H1 (cell line): ENCODE results near the gene MEGF11. TPM values are rescaled to one million over a fixed set of nuclear protein-coding genes. Genes with fewer than 3 reads are reported as not detected.

Experiments
- CBX8 ChIP-seq: fragments of 300-800, 300-1000 bp; sonication (generic); IDR thresholded peaks from 2 replicates; pipeline ENCODE4 v1.7.1; 2016; ENCODE audit warnings: low read depth, low read length, borderline replicate concordance
- CHD1 ChIP-seq: IDR thresholded peaks from 2 replicates; pipeline ENCODE4 v1.6.1; 2012; ENCODE audit warnings: low read depth, low read length, improper control_type of control experiment
- GABPA ChIP-seq: IDR thresholded peaks from 2 replicates; pipeline ENCODE4 v1.6.1; 2011; ENCODE audit warnings: mild to moderate bottlenecking, low read length, moderate library complexity, borderline replicate concordance; ENCODE audit not compliant: insufficient read depth
- KDM4A ChIP-seq: IDR thresholded peaks from one replicate; pipeline ENCODE4 v1.7.1; 2012; ENCODE audit warnings: low read depth, mild to moderate bottlenecking, moderate library complexity, low read length, inconsistent platforms; ENCODE audit not compliant: severe bottlenecking
- MAFK ChIP-seq: IDR thresholded peaks from 2 replicates; pipeline ENCODE4 v1.6.1; 2012; ENCODE audit warnings: low read depth, mild to moderate bottlenecking, improper control_type of control experiment, low read length
- POLR2A ChIP-seq, 2 experiments: IDR thresholded peaks; 1 replicate in 1 of 2; 2 replicates in 1 of 2; pipeline ENCODE4 v1.6.1; 2011; ENCODE audit warnings: low read depth in 2 of 2, low read length in 2 of 2, mild to moderate bottlenecking in 2 of 2; ENCODE audit errors: control extremely low read depth in 1 of 2
- RAD21 ChIP-seq, 2 experiments: IDR thresholded peaks in 1 of 2; conservative IDR thresholded peaks in 1 of 2; 2 replicates each; pipeline ENCODE4 v1.6.1; 2011; ENCODE audit warnings: low read depth in 2 of 2, low read length in 2 of 2, improper control_type of control experiment in 1 of 2, inconsistent platforms in 1 of 2, mild to moderate bottlenecking in 1 of 2, moderate library complexity in 1 of 2
- SIX5 ChIP-seq: IDR thresholded peaks from 2 replicates; pipeline ENCODE4 v1.6.1; 2011; ENCODE audit warnings: mild to moderate bottlenecking, low read depth, low read length
- polyA plus RNA-seq, 7 experiments: library from polyadenylated mRNA; depleted of rRNA in 3 of 7; stranded (reverse) in 5 of 7; unstranded in 2 of 7; fragments of >200 nt in 5 of 7; fragments of 200-250 nt in 2 of 7; gene quantifications; 1 replicate in 5 of 7; 2 replicates in 1 of 7; 4 replicates in 1 of 7; pipeline versions ENCODE4 v1.2.1 to v1.2.3, GENCODE V29; 2011 to 2013; ENCODE audit warnings: missing spikeins in 2 of 7, mixed read lengths in 2 of 7
- total RNA-seq: library from RNA; stranded (reverse); fragmentation: NEBNext Ultra II Directional; extraction: Animal tissue kit (Norgen Biotek cat#: 25700); gene quantifications from 2 replicates; pipeline ENCODE4 v1.2.1, GENCODE V29; 2021

The MEGF11 gene
- total and polyA plus RNA-seq, 2 of the 8 experiments (the other 6 are each of a cell fraction or from before 2014, with no cell fraction given) = 4.4 to 4.8 TPM

- TF ChIP-seq CHD1 (no peak), GABPA (no peak), MAFK (no peak), RAD21 (IDR thresholded peaks at IDR 0.05 in 1 of 2, conservative IDR thresholded peaks at IDR 0.05 in 1 of 2; ENCODE audit: low read depth in 2 of 2, low read length in 2 of 2) (peak; percentile 55 to 56), POLR2A (IDR thresholded peaks at IDR 0.05; ENCODE audit: control extremely low read depth in 1 of 2, low read depth in 2 of 2, low read length in 2 of 2) (no peak), SIX5 (no peak), KDM4A (no peak), CBX8 (no peak)
- TF ChIP-seq, all 59 proteins: peak for 9
Measured at GRCh38 chr15:66025972-66026371, 227.6 kb downstream of the MEGF11 start (continued).
